Bronchial epithelial cell (primary cell): Measurements from ENCODE around the gene SERPINA4. TPM values are rescaled to one million over a fixed set of nuclear protein-coding genes. Genes with fewer than 3 reads are reported as not detected.

ENCODE experiments used
- DNase-seq: peaks from one replicate; pipeline ENCODE4 v3.0.0-alpha.2; 2010; ENCODE audit warnings: low read depth
- FAIRE-seq: peaks from 2 replicates; lab custom pipeline; 2011; peaks lifted over from hg19 to GRCh38; lab: Jason Lieb, UNC
- H3K27me3 ChIP-seq: 2 replicates; pipeline ENCODE4 v1.5.1; 2011; ENCODE audit warnings: low read length; ENCODE audit not compliant: control insufficient read depth, insufficient read depth
- H3K36me3 ChIP-seq: 2 replicates; pipeline ENCODE4 v1.5.1; 2011; ENCODE audit warnings: low read length; ENCODE audit not compliant: control insufficient read depth, insufficient read depth
- H3K4me3 ChIP-seq: 2 replicates; pipeline ENCODE4 v1.5.1; 2011; ENCODE audit warnings: mild to moderate bottlenecking, low read depth, low read length, control low read depth
- CTCF ChIP-seq: IDR thresholded peaks from 2 replicates; pipeline ENCODE4 v1.5.1; 2011; ENCODE audit warnings: mild to moderate bottlenecking, moderate library complexity, low read length, control low read depth, inconsistent platforms; ENCODE audit not compliant: insufficient read depth, severe bottlenecking
- total RNA-seq: library from RNA; depleted of rRNA; stranded (reverse); fragments of >200 nt; gene quantifications from 2 replicates; pipeline ENCODE4 v1.2.1, GENCODE V29; 2014

The SERPINA4 gene
- total RNA-seq, 1 donor from 2014 or later: not detected

GRCh38 chr14:94617366-94617941, 56.2 kb downstream of the SERPINA4 start:
- TF ChIP-seq CTCF: no peak
- no peak overlapping the region for H3K4me3 ChIP-seq
- FAIRE-seq: no peak
- DNase-seq: no peak
- no peaks in the 10 kb centered on the region for H3K36me3 ChIP-seq
- H3K27me3 ChIP-seq: no peaks in the 10 kb centered on the region

GRCh38 chr14:94617988-94618822, 57.0 kb downstream of the SERPINA4 start:
- no peaks in the 10 kb centered on the region for H3K27me3 ChIP-seq
- no peak for TF ChIP-seq CTCF
- no peak overlapping the region for H3K4me3 ChIP-seq
- DNase-seq (no peak), FAIRE-seq (no peak)
- H3K36me3 ChIP-seq: no peaks in the 10 kb centered on the region

- H3K36me3 ChIP-seq: no peaks in the 10 kb centered on the region
- DNase-seq (no peak), FAIRE-seq (no peak)
- TF ChIP-seq CTCF: no peak
- no peak overlapping the region for H3K4me3 ChIP-seq
- H3K27me3 ChIP-seq: no peaks in the 10 kb centered on the region
These were observed 58.1 kb downstream of the SERPINA4 start for GRCh38 chr14:94619297-94619696.

Other genes with a start within 250 kb of the SERPINA4 start
- gene SERPINA6, start 238.1 kb upstream of the SERPINA4 start, total RNA-seq: not detected in 2 replicates
- gene SERPINA2, start 194.7 kb upstream of the SERPINA4 start, total RNA-seq: not detected in 2 replicates
- gene SERPINA1, start 172.8 kb upstream of the SERPINA4 start, total RNA-seq: 0.26 and 0.51 TPM in 2 replicates
- gene SERPINA11, start 108.6 kb upstream of the SERPINA4 start, total RNA-seq: not detected in 2 replicates
- not detected in 2 replicates for gene SERPINA9, start 85.2 kb upstream of the SERPINA4 start, total RNA-seq
- gene SERPINA12, start 52.0 kb upstream of the SERPINA4 start, total RNA-seq: not detected in 2 replicates
- not detected in 2 replicates for gene SERPINA5, start 20.0 kb downstream of the SERPINA4 start, total RNA-seq
- gene SERPINA3, start 50.9 kb downstream of the SERPINA4 start, total RNA-seq: 0.79 and 1.3 TPM in 2 replicates
- gene GSC, start 208.7 kb downstream of the SERPINA4 start, total RNA-seq: not detected in 2 replicates